GM19240 (cell line): ENCODE data around the gene CA6.
"Not testable (repeated sequence)": the region's sequence is repeated elsewhere in the genome, so short reads cannot be mapped to it uniquely, and the experiment has no call there.

ENCODE experiments used
- DNase-seq: peaks from one replicate; pipeline ENCODE4 v3.0.0; 2011; ENCODE audit warnings: low spot score; ENCODE audit not compliant: insufficient read length

CA6 gene

GRCh38 chr1:8926707-8927694 lies 18.7 kb upstream of the CA6 start:
- no peak for DNase-seq

GRCh38 chr1:8930116-8930515 lies 15.6 kb upstream of the CA6 start:
- DNase-seq: no peak

- not testable (repeated sequence) for DNase-seq
Measured at GRCh38 chr1:8937051-8937450, 8.6 kb upstream of the CA6 start.

GRCh38 chr1:8937701-8938100 lies 8.0 kb upstream of the CA6 start:
- DNase-seq: no peak

GRCh38 chr1:8938232-8938999 lies 7.3 kb upstream of the CA6 start:
- no peak for DNase-seq

GRCh38 chr1:8939000-8939265 lies 6.7 kb upstream of the CA6 start:
- DNase-seq: no peak

- no peak for DNase-seq
Measured at GRCh38 chr1:8939362-8939995, 6.2 kb upstream of the CA6 start.

- no peak for DNase-seq
Measured at GRCh38 chr1:8941906-8942305, 3.8 kb upstream of the CA6 start.

GRCh38 chr1:8943498-8944405 lies 1.9 kb upstream of the CA6 start:
- DNase-seq: no peak

- DNase-seq: no peak
Measured at GRCh38 chr1:8947127-8947691, 1.5 kb downstream of the CA6 start.

- no peak for DNase-seq
Measured at GRCh38 chr1:8950309-8950708, 4.6 kb downstream of the CA6 start.

- no peak for DNase-seq
Measured at GRCh38 chr1:8951231-8951630, 5.6 kb downstream of the CA6 start.

GRCh38 chr1:8955406-8955805 lies 9.7 kb downstream of the CA6 start:
- no peak for DNase-seq

GRCh38 chr1:8956461-8957349 lies 11.0 kb downstream of the CA6 start:
- no peak for DNase-seq

GRCh38 chr1:8962812-8963530 lies 17.3 kb downstream of the CA6 start:
- peak; percentile 70 for DNase-seq

GRCh38 chr1:8963963-8964362 lies 18.3 kb downstream of the CA6 start:
- no peak for DNase-seq

GRCh38 chr1:8965121-8965820 lies 19.6 kb downstream of the CA6 start:
- DNase-seq: no peak

- no peak for DNase-seq
Measured at GRCh38 chr1:8966606-8967005, 20.9 kb downstream of the CA6 start.

- DNase-seq: not testable (repeated sequence)
Measured at GRCh38 chr1:8968902-8969301, 23.2 kb downstream of the CA6 start.
